GM19239 (cell line): Measurements from ENCODE around the gene RPS26.
"Not testable (repeated sequence)": the region's sequence is repeated elsewhere in the genome, so short reads cannot be mapped to it uniquely, and the experiment has no call there.

Source experiments
- DNase-seq: peaks from one replicate; pipeline ENCODE4 v3.0.0; 2011; ENCODE audit warnings: low spot score; ENCODE audit not compliant: insufficient read length
- FAIRE-seq: peaks from 2 replicates; lab custom pipeline; 2011; peaks lifted over from hg19 to GRCh38; lab: Jason Lieb, UNC

RPS26 gene

DNA sequence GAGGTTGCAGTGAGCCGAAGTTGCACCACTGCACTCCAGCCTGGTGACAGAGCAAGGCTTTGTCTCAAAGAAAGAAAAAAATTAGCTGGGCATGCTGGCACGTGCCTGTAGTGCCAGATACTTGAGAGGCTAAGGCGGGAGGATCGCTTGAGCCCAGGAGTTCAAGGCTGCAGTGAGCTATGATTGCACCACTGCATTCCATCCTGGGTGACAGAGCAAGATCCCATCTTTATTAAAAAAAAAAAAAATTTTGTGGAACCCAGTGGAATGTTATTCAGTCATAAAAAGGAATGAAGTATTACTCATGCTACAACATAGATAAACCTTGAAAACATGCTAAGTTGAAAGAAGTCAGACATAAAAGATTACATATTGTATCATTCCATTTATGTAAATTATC lies 29.9 kb downstream of the RPS26 start:
- DNase-seq (no peak), FAIRE-seq (no peak)

DNA sequence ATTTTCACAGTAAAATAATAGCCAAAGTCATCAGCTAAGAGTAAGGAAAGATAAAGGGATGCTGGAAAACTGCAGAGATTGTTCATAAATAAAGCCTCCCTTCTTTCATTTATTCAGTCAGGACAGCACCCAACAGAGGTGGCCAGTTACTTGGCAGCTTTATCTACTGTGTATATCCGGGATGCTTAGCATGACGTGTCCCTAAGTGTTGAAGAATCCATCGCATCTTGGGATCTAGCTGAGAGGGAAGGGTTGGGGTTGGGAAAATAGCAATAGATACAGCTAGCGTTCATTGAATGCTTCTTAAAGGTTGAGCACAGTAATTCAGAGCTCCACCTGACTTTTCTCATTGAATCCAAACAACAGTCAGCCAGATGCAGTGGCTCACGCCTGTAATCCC lies 32.7 kb downstream of the RPS26 start:
- no peak for DNase-seq
- FAIRE-seq, result no peak

DNA sequence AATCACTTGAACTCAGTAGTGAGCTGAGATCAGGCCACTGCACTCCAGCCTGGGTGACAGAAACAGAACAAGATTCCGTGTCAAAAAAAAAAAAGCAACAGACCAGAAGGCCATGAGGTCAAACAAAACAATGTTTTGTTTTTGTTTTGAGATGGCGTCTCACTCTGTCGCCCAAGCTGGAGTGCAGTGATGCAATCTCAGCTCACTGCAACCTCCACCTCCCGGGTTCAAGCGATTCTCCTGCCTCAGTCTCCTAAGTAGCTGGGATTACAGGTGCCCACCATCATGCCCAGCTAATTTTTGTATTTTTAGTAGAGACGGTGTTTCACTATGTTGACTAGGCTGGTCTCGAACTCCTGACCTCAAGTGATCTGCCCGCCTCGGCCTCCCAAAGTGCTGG lies 36.2 kb downstream of the RPS26 start:
- not testable (repeated sequence) for FAIRE-seq, DNase-seq

DNA sequence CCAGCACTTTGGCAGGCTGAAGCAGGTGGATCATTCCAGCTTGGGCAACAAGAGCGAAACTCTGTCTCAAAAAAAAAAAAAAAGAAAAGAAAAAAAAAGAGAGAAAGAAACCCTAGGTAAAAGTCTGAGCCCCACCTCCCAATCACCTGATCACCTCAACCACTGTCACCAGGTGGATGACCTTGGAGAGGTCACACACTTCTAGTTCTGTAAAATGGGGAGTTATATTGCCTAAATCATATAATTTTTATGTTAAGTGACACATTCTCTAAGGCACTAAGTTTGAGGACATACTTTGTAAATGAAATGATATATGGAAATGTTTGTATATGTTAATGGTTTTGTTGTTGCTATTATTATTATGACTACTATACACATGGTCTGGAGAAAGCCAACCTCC lies 36.7 kb downstream of the RPS26 start:
- no peak for FAIRE-seq
- no peak for DNase-seq

DNA sequence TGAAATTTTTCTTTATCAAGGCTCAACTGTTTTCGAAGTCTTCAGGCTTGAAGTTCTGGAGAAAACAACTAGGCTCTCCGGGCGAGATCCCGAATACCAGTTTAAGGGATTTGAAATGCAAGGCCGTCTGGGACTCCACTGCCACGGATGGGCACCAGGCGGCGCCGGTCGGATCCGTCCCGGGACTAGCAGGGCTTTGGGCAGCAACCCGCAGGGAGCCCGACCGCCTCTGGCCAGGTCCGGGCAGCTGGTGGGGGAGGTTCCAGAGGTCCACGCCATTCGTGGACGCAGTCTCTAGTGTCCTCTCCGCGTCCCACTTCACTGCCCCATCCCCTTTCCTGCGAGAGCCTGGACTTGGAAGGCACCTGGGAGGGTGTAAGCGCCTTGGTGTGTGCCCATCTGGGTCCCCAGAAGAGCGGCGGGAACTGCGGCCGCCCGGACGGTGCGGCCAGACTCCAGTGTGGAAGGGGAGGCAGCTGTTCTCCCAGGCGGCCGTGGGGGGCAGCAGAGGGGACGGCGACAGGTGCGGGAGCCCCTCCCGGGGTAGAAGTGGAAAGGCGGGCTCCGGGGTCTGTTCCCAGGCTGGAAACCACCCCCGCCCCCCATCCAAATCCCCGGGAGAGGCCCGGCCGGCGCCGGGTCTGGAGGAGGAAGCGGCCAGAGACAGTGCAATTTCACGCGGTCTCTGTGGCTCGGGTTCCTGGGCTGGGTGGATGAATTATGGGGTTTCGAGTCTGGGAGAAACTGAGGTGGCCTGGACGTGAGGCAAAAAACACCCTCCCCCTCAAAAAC lies 37.4 kb downstream of the RPS26 start:
- no peak for FAIRE-seq

DNA sequence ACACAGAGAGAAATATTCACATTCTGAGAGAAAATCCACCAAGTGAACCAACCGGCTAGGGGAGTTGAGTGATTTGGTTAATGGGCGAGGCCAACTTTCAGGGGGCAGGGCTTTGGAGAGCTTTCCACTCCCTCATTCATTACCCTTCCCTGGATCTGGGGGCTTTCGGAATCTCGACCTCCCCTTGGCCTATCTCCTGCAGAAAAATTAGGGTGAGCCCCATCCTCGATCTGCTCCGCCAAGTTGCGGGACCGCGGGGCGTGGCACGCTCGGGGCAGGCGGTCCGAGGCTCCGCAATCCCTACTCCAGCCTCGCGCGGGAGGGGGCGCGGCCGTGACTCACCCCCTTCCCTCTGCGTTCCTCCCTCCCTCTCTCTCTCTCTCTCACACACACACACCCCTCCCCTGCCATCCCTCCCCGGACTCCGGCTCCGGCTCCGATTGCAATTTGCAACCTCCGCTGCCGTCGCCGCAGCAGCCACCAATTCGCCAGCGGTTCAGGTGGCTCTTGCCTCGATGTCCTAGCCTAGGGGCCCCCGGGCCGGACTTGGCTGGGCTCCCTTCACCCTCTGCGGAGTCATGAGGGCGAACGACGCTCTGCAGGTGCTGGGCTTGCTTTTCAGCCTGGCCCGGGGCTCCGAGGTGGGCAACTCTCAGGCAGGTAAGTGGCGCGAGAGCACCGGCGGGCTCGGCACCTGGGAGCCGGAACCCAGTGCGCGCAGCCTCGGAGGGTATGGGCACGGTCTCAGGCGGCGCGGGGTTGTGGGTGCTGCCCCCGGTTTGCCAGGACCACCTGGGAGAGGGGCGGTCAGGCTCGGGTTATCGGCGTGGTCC lies 38.2 kb downstream of the RPS26 start, which contains the start of gene ERBB3:
ERBB3 (plus strand) TSS at position 443 of the 833 bp plus-strand sequence; CDS start at position 579, 136 bp downstream.
- DNase-seq (peak; percentile 42), FAIRE-seq (no peak)

More for the DNA sequence above, 37.4 kb downstream of the RPS26 start:
- peak; percentile 80 for DNase-seq

DNA sequence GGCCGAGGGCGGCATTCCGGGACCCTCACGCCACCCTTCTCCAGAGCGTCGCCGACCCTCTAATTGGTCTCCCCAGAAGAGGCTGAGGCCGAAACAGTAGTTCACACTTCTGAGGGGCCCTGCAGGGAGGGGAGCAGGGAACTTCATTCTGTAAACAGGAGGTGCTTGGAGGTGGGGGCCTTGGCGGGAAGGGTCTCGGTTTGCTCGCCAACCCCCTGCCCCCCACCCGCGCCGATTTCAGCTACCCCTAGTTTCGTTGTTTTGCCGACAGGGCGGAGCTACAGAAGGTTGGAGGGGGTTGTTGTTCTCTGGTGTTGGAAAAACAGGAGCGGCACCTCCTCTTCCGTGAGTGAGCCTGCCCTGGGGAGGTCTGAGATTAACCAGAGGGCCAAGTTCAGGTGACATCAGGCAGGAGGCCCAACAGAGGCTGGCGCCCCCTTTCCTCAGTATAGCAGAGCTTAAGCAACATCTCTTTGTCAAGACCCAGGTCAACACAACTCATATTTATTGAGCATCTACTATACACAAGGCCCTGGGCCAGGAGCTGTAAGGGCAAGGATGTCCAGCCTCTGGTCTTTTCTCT lies 38.9 kb downstream of the RPS26 start:
- FAIRE-seq (no peak), DNase-seq (no peak)

DNA sequence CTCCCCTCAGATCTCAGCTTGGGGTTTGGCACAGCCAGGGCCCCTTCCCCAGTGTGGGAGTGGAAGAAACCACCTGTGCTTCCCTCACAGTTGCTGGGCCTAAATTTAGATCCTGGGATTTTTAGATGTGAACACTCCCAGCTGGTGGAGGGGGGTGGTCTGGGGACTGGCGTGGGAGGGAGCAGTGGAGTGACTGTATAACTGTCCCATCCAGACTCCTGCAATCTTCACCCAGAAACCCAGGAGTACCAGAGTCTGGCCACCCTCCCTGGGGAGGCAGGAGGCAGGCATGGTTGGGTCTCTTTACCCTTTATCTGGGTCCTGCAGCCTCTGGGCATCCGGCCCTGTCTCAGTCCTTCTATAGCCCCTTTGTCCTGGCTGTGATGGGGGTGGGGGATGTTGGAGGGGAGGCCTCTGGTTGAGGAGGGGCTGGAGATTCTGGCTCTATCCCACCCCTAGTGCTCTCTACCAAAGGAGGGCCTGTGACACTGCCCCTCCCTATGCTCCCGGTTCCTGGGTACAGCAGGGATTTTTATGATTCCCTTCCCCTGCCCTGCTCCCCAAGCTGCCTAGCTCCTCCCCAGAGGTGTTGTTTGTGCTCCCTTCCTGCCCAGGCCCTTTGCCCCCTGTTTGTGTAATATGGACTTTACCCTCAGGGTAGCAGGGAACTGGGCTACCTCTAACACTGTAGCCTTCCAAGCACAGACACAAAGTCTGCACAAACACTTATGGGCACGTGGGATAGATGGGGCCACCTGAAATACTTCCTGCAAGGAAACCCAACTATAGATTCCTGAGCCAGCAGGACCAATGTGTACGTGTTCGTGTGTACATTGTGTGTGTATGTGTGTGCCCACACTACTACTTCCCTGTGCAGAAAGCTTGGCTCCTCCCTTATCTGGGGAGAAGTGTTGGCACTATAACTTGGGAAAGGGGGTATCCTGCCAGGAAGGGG lies 40.0 kb downstream of the RPS26 start:
- DNase-seq (no peak), FAIRE-seq (no peak)

DNA sequence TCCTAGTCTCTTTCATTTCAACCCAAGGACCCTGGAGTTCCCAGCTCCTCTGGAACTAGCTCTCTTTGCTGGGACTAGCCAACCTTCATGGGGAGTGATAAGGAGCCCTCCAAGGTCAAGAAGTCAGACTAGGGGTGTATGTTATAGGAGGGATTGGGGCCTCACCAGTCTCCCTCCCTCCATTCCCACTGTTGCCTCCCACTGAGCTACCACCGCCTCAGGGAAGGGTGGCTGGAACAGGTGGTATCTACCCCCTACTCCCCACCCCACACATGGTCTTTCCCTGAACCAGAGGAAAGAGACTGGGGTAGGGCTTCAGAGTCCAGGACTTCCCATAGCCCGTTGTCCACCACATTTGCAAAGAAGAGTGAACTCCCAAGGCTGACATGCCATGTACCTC lies 40.7 kb downstream of the RPS26 start:
- FAIRE-seq (no peak), DNase-seq (no peak)

DNA sequence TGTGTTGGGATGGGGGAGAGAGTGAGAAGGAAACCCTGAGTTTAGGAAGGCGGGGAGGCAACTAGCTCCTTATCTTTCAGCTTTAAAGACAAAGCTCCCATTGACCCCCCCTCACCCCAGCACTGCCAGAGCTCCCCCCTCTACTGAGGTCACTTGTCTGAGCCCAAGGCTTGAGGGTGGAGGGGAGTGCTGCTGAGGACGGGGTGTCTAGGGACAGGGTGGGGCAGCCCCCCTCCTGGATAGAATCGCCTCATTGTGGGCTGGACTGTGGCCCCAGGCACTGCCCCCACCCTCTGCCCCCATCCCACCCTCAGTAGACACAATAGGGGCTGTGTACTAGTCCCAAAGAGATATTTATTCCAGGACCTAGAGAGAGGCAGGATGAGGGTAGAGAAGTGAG lies 41.2 kb downstream of the RPS26 start:
- FAIRE-seq (no peak), DNase-seq (no peak)

DNA sequence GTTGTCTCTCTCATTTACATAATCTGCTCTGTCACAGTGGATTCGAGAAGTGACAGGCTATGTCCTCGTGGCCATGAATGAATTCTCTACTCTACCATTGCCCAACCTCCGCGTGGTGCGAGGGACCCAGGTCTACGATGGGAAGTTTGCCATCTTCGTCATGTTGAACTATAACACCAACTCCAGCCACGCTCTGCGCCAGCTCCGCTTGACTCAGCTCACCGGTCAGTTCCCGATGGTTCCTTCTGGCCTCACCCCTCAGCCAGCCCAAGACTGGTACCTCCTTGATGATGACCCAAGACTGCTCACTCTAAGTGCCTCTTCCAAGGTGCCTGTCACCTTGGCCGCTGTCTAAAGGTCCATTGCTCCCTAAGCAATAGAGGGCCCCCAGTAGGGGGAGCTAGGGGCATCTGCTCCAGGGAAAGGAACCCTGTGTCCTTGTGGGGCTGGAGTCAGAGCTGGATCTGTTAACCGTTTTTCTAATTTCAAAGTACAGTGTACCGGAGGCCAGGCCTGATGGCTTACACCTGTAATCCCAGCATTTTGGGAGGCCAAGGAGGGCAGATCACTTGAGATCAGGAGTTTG lies 43.3 kb downstream of the RPS26 start:
- DNase-seq (no peak), FAIRE-seq (no peak)

DNA sequence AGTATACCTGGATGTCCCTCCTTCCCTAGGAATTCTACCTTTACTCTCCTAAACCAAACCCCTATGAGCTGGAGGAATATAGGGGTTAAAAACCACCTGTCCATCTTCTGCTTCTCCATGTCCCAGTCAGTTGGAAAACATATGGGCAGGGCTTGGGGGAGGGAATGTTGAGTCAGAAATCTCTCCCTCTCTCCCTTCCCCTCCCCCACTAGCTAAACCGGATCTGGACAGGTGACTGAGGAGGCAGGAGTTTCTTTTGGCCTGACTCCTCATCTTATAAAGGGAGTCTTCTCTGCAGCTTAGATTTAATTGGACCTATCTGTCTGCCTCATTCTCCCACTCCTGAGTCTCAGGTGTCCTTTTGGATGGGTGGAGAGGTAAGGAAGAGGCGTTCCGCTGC lies 44.4 kb downstream of the RPS26 start:
- FAIRE-seq, result no peak
- DNase-seq, result no peak

DNA sequence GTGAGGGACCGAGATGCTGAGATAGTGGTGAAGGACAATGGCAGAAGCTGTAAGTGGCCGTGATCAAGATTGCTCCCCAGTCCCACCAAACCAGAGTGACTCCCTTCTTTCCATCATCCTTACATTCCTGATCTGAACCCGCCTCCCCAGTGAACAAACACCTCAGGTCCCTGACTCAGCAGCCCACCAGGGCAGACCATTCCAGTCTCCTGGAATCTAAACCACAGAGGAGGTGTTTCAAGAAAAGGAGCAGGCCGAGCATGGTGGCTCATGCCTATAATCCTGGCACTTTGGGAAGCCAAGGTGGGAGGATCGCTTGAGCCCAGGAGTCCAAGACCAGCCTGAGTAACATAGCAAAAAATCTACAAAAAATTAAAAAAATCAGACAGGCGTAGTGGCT lies 44.9 kb downstream of the RPS26 start:
- DNase-seq (no peak), FAIRE-seq (no peak)

DNA sequence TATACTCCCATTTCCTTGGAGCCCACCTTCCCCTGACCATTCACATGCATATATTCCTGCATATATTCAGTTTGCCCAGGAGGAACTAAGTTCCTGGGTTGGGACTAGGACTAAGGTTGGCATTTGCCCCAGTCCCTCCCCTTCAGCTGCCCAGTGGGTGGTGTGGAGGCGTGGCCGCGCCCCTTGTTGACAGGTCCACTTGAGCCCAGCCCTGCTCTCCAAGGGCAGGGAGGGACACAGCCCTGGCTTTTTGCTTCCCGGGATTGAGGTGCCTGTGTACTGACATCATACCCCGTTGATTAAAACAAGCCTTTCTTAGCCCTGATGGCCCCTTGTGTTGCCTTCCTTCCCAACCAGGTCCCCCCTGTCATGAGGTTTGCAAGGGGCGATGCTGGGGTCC lies 45.5 kb downstream of the RPS26 start:
- DNase-seq (no peak), FAIRE-seq (no peak)
